IMR-90 (cell line): ENCODE measurements around the gene PRKCA. TPM values are rescaled to one million over a fixed set of nuclear protein-coding genes. Genes with fewer than 3 reads are reported as not detected.

Experiments
- ATAC-seq: fragments of 200-7000 bp; cut with Tn5 transposase; 2 replicates; pipeline ENCODE4 v1.9.1; 2020; ENCODE audit warnings: low read depth, mild to moderate bottlenecking, moderate library complexity
- BruUV-seq: library from RNA; stranded (reverse); fragments of 400-500 nt; replicated peaks from 2 replicates; lab custom pipeline; 2021; lab: Mats Ljungman, UMichigan
- CTCF ChIA-PET: fragments of 300-600 bp; formaldehyde crosslinking; extraction: SDS; loops from one replicate; lab custom pipeline; 2021; ENCODE audit warnings: antibody characterized with exemption; lab: Yijun Ruan, JAX
- POLR2A ChIA-PET: fragments of 300-600 bp; sonication (Branson Sonifier 250); formaldehyde crosslinking; loops from one replicate; lab custom pipeline; 2022; ENCODE audit warnings: antibody characterized with exemption; ENCODE audit not compliant: unreplicated experiment; lab: Charles Lee
- DNase-seq: peaks from one replicate; pipeline ENCODE4 v3.0.0; 2013
- H2AFZ ChIP-seq: replicated peaks from 2 replicates; pipeline ENCODE3; 2013; ENCODE audit warnings: low read length, mild to moderate bottlenecking; ENCODE audit not compliant: poor library complexity
- H2AK5ac ChIP-seq: 2 replicates; pipeline ENCODE4 v1.6.1; 2013; ENCODE audit warnings: low read depth, low read length, inconsistent platforms
- H2AK9ac ChIP-seq: replicated peaks from 2 replicates; pipeline ENCODE3; 2013; ENCODE audit warnings: mild to moderate bottlenecking, low read depth, low read length, moderate library complexity; ENCODE audit not compliant: poor library complexity
- H2BK120ac ChIP-seq: 2 replicates; pipeline ENCODE4 v1.6.1; 2013; ENCODE audit warnings: low read depth, low read length, inconsistent platforms
- H2BK15ac ChIP-seq: 3 replicates; pipeline ENCODE4 v1.6.1; 2013; ENCODE audit warnings: low read depth, low read length, inconsistent platforms
- H2BK20ac ChIP-seq: 2 replicates; pipeline ENCODE4 v1.6.1; 2013; ENCODE audit warnings: low read depth, mild to moderate bottlenecking, inconsistent platforms, low read length, moderate library complexity
- H2BK5ac ChIP-seq: 2 replicates; pipeline ENCODE4 v1.6.1; 2013; ENCODE audit warnings: mild to moderate bottlenecking, low read depth, low read length, inconsistent platforms; ENCODE audit not compliant: poor library complexity, severe bottlenecking
- H3K14ac ChIP-seq: replicated peaks from 2 replicates; pipeline ENCODE4 v1.6.1; 2013; ENCODE audit warnings: low read depth, low read length, inconsistent platforms
- H3K18ac ChIP-seq: 2 replicates; pipeline ENCODE4 v1.6.1; 2013; ENCODE audit warnings: low read depth, low read length, control low read depth
- H3K23ac ChIP-seq: 2 replicates; pipeline ENCODE4 v1.6.1; 2013; ENCODE audit warnings: low read depth, low read length, inconsistent platforms
- H3K27ac ChIP-seq: 2 replicates; pipeline ENCODE4 v1.5.1; 2013; ENCODE audit warnings: mild to moderate bottlenecking, control low read depth, low read length; ENCODE audit not compliant: insufficient read depth
- H3K27me3 ChIP-seq: 2 replicates; pipeline ENCODE4 v1.6.1; 2013; ENCODE audit warnings: low read length; ENCODE audit not compliant: control insufficient read depth, insufficient read depth
- H3K36me3 ChIP-seq: 2 replicates; pipeline ENCODE4 v1.6.1; 2013; ENCODE audit warnings: low read length, mixed read lengths; ENCODE audit not compliant: control insufficient read depth, insufficient read depth
- H3K4ac ChIP-seq: 2 replicates; pipeline ENCODE4 v1.6.1; 2013; ENCODE audit warnings: low read depth, low read length, inconsistent platforms
- H3K4me1 ChIP-seq: 2 replicates; pipeline ENCODE4 v1.6.1; 2013; ENCODE audit warnings: low read length, mixed read lengths; ENCODE audit not compliant: control insufficient read depth, insufficient read depth
- H3K4me2 ChIP-seq: 2 replicates; pipeline ENCODE4 v1.6.1; 2013; ENCODE audit warnings: low read depth, mild to moderate bottlenecking, control low read depth, low read length, moderate library complexity
- H3K4me3 ChIP-seq: 2 replicates; pipeline ENCODE4 v1.5.1; 2013; ENCODE audit warnings: low read depth, mild to moderate bottlenecking, control low read depth, low read length, moderate library complexity; ENCODE audit not compliant: insufficient read depth
- H3K56ac ChIP-seq: 2 replicates; pipeline ENCODE4 v1.6.1; 2013; ENCODE audit warnings: low read length, inconsistent platforms; ENCODE audit not compliant: insufficient read depth; ENCODE audit errors: extremely low read depth
- H3K79me1 ChIP-seq, 2 experiments: 2 replicates each; pipeline ENCODE4 v1.6.1; 2013; ENCODE audit warnings: low read length in 2 of 2, inconsistent platforms in 1 of 2, low read depth in 1 of 2
- H3K9ac ChIP-seq: 2 replicates; pipeline ENCODE4 v1.6.1; 2013; ENCODE audit warnings: low read depth, low read length, control low read depth
- H3K9me1 ChIP-seq: 2 replicates; pipeline ENCODE4 v1.6.1; 2013; ENCODE audit warnings: low read length, inconsistent platforms; ENCODE audit not compliant: insufficient read depth
- H3K9me3 ChIP-seq: 2 replicates; pipeline ENCODE4 v1.6.1; 2013; ENCODE audit warnings: low read length; ENCODE audit not compliant: control insufficient read depth, insufficient read depth
- H4K20me1 ChIP-seq: 2 replicates; pipeline ENCODE4 v1.6.1; 2013; ENCODE audit warnings: low read length, inconsistent platforms; ENCODE audit not compliant: insufficient read depth
- H4K5ac ChIP-seq: 2 replicates; pipeline ENCODE4 v1.6.1; 2013; ENCODE audit warnings: mild to moderate bottlenecking, low read depth, low read length, control low read depth
- H4K8ac ChIP-seq, 2 experiments: 2 replicates each; pipeline ENCODE4 v1.6.1; 2013; ENCODE audit warnings: low read depth in 2 of 2, low read length in 2 of 2, control low read depth in 1 of 2, inconsistent platforms in 1 of 2
- H4K91ac ChIP-seq: 2 replicates; pipeline ENCODE4 v1.6.1; 2013; ENCODE audit warnings: low read depth, low read length, inconsistent platforms; ENCODE audit not compliant: insufficient read depth
- BHLHE40 ChIP-seq: fragments of 150-350 bp; IDR thresholded peaks from 2 replicates; pipeline ENCODE4 v1.6.1; 2016; ENCODE audit warnings: mild to moderate bottlenecking, low read depth, low read length
- CEBPB ChIP-seq: IDR thresholded peaks from 2 replicates; pipeline ENCODE4 v1.6.1; 2012; ENCODE audit warnings: low read depth, low read length, improper control_type of control experiment
- CHD1 ChIP-seq: IDR thresholded peaks from 2 replicates; pipeline ENCODE4 v1.6.1; 2012; ENCODE audit warnings: low read depth, low read length, improper control_type of control experiment
- FOS ChIP-seq: fragments of 150-350 bp; IDR thresholded peaks from 2 replicates; pipeline ENCODE4 v1.6.1; 2016; ENCODE audit warnings: low read depth, low read length
- MAFK ChIP-seq: IDR thresholded peaks from 2 replicates; pipeline ENCODE4 v1.6.1; 2012; ENCODE audit warnings: low read depth, low read length, improper control_type of control experiment
- MAZ ChIP-seq: IDR thresholded peaks from 2 replicates; pipeline ENCODE4 v1.6.1; 2012; ENCODE audit warnings: low read depth, mild to moderate bottlenecking, low read length, improper control_type of control experiment, moderate library complexity, borderline replicate concordance
- MXI1 ChIP-seq: IDR thresholded peaks from 2 replicates; pipeline ENCODE4 v1.6.1; 2012; ENCODE audit warnings: low read depth, mild to moderate bottlenecking, low read length, moderate library complexity, borderline replicate concordance
- NFE2L2 ChIP-seq: fragments of 150-350 bp; IDR thresholded peaks from 2 replicates; pipeline ENCODE4 v1.6.1; 2016; ENCODE audit warnings: low read depth, mild to moderate bottlenecking, low read length
- POLR2A ChIP-seq: IDR thresholded peaks from 2 replicates; pipeline ENCODE4 v1.6.1; 2012; ENCODE audit warnings: mild to moderate bottlenecking, low read depth, low read length
- RAD21 ChIP-seq: IDR thresholded peaks from 2 replicates; pipeline ENCODE4 v1.6.1; 2012; ENCODE audit warnings: low read length, improper control_type of control experiment
- RCOR1 ChIP-seq: IDR thresholded peaks from 2 replicates; pipeline ENCODE4 v1.6.1; 2012; ENCODE audit warnings: mild to moderate bottlenecking, low read length, improper control_type of control experiment; ENCODE audit not compliant: insufficient replicate concordance
- RFX5 ChIP-seq: IDR thresholded peaks from 2 replicates; pipeline ENCODE4 v1.8.0; 2012; ENCODE audit warnings: low read depth, mild to moderate bottlenecking, low read length, moderate library complexity
- SMC3 ChIP-seq: fragments of 150-350 bp; IDR thresholded peaks from 2 replicates; pipeline ENCODE4 v1.6.1; 2016; ENCODE audit warnings: low read depth, mild to moderate bottlenecking, antibody characterized with exemption, low read length, moderate library complexity
- WGBS, 2 experiments: methylation state at CpG; one replicate each; pipeline versions ENCODE4 v1.1.5 to v1.1.7; 2013; ENCODE audit warnings: missing lambda C conversion rate in 2 of 2; ENCODE audit not compliant: insufficient read length in 1 of 2; ENCODE audit errors: extremely low coverage in 2 of 2; 5-methylcytosine and 5-hydroxymethylcytosine counted together
- dilution Hi-C: fragments of 300-500 bp; cut with HindIII; formaldehyde crosslinking; loops from one replicate; pipeline ENCODE4 v1.14.3; 2018; ENCODE audit warnings: low sequenced_read_pairs; ENCODE audit not compliant: unreplicated experiment
- in situ Hi-C: fragments of 300-500 bp; cut with MboI; formaldehyde crosslinking; loops from 3 replicates; pipeline ENCODE4 v1.14.3; 2019; ENCODE audit warnings: low sequenced_read_pairs, inconsistent platforms, mixed read lengths
- intact Hi-C: fragments of 100-400 bp; cut with micrococcal nuclease; formaldehyde crosslinking; loops from 2 replicates; pipeline ENCODE4 v1.10.0; 2022
- polyA plus RNA-seq, 3 experiments: library from polyadenylated mRNA; depleted of rRNA; stranded (reverse); fragments of >200 nt; gene quantifications; 2 replicates each; pipeline ENCODE4 v1.2.3, GENCODE V29; 2012; ENCODE audit warnings: low replicate concordance in 1 of 3
- total RNA-seq: library from RNA; depleted of rRNA; stranded (reverse); fragments of >200 nt; gene quantifications from 2 replicates; pipeline ENCODE4 v1.2.3, GENCODE V29; 2012
- TF ChIP-seq, protein P1 (sequence below): conservative IDR thresholded peaks from 2 replicates; pipeline ENCODE4 v1.5.1; 2012; ENCODE audit warnings: mild to moderate bottlenecking, low read depth, low read length, improper control_type of control experiment
- TF ChIP-seq, protein P2 (sequence below): fragments of 150-350 bp; IDR thresholded peaks from 2 replicates; pipeline ENCODE4 v1.6.1; 2017; ENCODE audit warnings: mild to moderate bottlenecking, antibody characterized with exemption, low read length, low read depth

PRKCA gene
- total and polyA plus RNA-seq, 2 of the 4 experiments (the other 2 are of a cell fraction): 31.0 to 46.0 TPM

DNA sequence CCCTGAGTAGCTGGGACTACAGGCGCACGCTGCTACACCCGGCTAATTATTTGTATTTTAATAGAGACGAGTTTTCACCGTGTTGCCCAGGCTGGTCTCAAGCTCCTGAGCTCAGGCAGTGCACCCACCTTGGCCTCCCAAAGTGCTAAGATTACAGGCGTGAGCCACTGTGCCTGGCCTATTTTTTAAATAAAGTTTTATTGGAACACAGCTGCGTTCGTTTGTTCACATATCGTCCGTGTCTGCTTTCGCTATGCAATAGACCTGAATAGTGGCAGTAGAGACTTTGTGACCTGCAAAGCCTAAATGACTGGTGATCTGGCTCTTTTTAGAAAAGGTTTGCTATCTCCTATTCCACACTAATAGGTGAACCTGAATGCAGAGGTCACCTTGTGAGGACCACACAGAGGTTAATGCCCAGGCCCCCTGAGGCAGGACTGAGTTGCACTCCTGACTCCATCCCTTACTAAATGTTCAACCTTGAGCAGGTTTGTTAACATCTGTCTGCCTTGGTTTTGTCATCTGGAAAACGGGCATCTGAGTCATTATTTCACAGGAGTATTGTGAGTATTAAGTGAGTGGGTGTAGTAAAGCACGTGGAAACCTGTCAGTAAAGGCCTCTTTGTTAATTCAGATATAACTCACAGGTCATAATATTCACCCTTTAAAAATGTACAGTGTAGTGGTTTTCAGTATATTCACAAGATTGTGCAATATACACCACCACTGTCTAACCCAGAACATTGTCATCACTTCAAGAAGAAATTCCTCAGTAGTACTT lies 375.0 kb downstream of the PRKCA start:
- H3K4ac ChIP-seq: no peak overlapping the region
- H2AK9ac ChIP-seq: no peak overlapping the region
- 100% methylated on average over 2 of the region's 13 CpGs; no CpG with 5 or more reads in 1 of the 2 experiments for WGBS, 2 experiments
- peaks cover 4% of the 10 kb centered on the region for H3K4me1 ChIP-seq
- no peak overlapping the region for H2AFZ ChIP-seq
- peak overlapping the region; percentile 41 for H2BK5ac ChIP-seq
- intact Hi-C loops (no loop called here), dilution Hi-C loops (no loop called here), in situ Hi-C loops (loop anchor here (5.0 kb wide), 1 partner anchor 420 kb away; no protein-coding TSS in a partner anchor)
- H3K23ac ChIP-seq: no peak overlapping the region
- no peak overlapping the region for H3K9ac ChIP-seq
- no peak overlapping the region for H3K4me2 ChIP-seq
- H3K36me3 ChIP-seq: 0 out of 2 replicates have a peak, but pooled peaks cover 2% of the 10 kb centered on the region
- no peak overlapping the region for H4K5ac ChIP-seq
- no TSS peak for BruUV-seq
- H3K27me3 ChIP-seq: no peaks in the 10 kb centered on the region
- no peak overlapping the region for H2BK20ac ChIP-seq
- H2BK120ac ChIP-seq: no peak overlapping the region
- peaks cover 4% of the 10 kb centered on the region for H3K9me3 ChIP-seq
- H3K27ac ChIP-seq: no peak overlapping the region
- POLR2A ChIA-PET: no interaction called here
- H3K4me3 ChIP-seq: no peak overlapping the region
- H4K20me1 ChIP-seq: peaks cover 30% of the 10 kb centered on the region
- peak overlapping the region; percentile 48; the same call in 1 of the 2 replicates for H3K14ac ChIP-seq
- H2BK15ac ChIP-seq: no peak overlapping the region
- DNase-seq (peak; percentile 94), ATAC-seq (peak; percentile 50)
- CTCF ChIA-PET: no interaction called here
- H3K79me1 ChIP-seq: peaks cover 16 to 67% of the 10 kb centered on the region in 2 experiments; a peak in 3 of 4 replicates
- H4K91ac ChIP-seq: no peak overlapping the region
- no peak overlapping the region for H4K8ac ChIP-seq
- no peak overlapping the region for H3K18ac ChIP-seq
- H2AK5ac ChIP-seq: no peak overlapping the region
- H3K56ac ChIP-seq: no peak overlapping the region
- peaks cover 13% of the 10 kb centered on the region; the same call in 1 of the 2 replicates for H3K9me1 ChIP-seq
- TF ChIP-seq CHD1 (no peak), RCOR1 (peak; percentile 97), BHLHE40 (peak; percentile 96), CEBPB (peak; percentile 100), RAD21 (no peak), MXI1 (peak; percentile 84), POLR2A (no peak), SMC3 (no peak), MAFK (0 out of 2 replicates have a peak, but pooled peaks have one; percentile 14), RFX5 (no peak), NFE2L2 (no peak), FOS (peak; percentile 42), MAZ (no peak)
- TF ChIP-seq, protein P1, sequence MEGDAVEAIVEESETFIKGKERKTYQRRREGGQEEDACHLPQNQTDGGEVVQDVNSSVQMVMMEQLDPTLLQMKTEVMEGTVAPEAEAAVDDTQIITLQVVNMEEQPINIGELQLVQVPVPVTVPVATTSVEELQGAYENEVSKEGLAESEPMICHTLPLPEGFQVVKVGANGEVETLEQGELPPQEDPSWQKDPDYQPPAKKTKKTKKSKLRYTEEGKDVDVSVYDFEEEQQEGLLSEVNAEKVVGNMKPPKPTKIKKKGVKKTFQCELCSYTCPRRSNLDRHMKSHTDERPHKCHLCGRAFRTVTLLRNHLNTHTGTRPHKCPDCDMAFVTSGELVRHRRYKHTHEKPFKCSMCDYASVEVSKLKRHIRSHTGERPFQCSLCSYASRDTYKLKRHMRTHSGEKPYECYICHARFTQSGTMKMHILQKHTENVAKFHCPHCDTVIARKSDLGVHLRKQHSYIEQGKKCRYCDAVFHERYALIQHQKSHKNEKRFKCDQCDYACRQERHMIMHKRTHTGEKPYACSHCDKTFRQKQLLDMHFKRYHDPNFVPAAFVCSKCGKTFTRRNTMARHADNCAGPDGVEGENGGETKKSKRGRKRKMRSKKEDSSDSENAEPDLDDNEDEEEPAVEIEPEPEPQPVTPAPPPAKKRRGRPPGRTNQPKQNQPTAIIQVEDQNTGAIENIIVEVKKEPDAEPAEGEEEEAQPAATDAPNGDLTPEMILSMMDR: no peak
- TF ChIP-seq, protein P2, sequence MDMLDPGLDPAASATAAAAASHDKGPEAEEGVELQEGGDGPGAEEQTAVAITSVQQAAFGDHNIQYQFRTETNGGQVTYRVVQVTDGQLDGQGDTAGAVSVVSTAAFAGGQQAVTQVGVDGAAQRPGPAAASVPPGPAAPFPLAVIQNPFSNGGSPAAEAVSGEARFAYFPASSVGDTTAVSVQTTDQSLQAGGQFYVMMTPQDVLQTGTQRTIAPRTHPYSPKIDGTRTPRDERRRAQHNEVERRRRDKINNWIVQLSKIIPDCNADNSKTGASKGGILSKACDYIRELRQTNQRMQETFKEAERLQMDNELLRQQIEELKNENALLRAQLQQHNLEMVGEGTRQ: no peak
